SK-N-SH treated with all-trans-retinoic acid at 6 μM for 48 hours (cell line): ENCODE measurements around the gene APOC4.

Experiments
- ATAC-seq: fragments of 200-7000 bp; cut with Tn5 transposase; 3 replicates; pipeline ENCODE4 v1.9.1; 2020; ENCODE audit warnings: mild to moderate bottlenecking, moderate library complexity
- ARNTL ChIP-seq: fragments of 450-650 bp; formaldehyde crosslinking; IDR thresholded peaks from 2 replicates; pipeline ENCODE4 v1.5.0; 2020; ENCODE audit warnings: low read depth, mild to moderate bottlenecking, moderate library complexity, borderline replicate concordance
- BACH2 ChIP-seq: fragments of 250-450 bp; sonication (Bioruptor Pico); IDR thresholded peaks from 2 replicates; pipeline ENCODE4 v1.9.0; 2021; ENCODE audit warnings: mild to moderate bottlenecking, borderline replicate concordance
- CREB5 ChIP-seq: fragments of 250-450 bp; sonication (Bioruptor Pico); IDR thresholded peaks from 2 replicates; pipeline ENCODE4 v1.5.1; 2020; ENCODE audit warnings: low read depth, mild to moderate bottlenecking, moderate library complexity
- CSDC2 ChIP-seq: fragments of 250-450 bp; sonication (Bioruptor Pico); IDR thresholded peaks from 2 replicates; pipeline ENCODE4 v1.5.0; 2020; ENCODE audit warnings: mild to moderate bottlenecking, moderate library complexity
- CSRNP3 ChIP-seq: fragments of 250-450 bp; sonication (Bioruptor Pico); IDR thresholded peaks from 2 replicates; pipeline ENCODE4 v1.5.1; 2021; ENCODE audit warnings: mild to moderate bottlenecking, moderate library complexity
- ESRRG ChIP-seq: fragments of 250-450 bp; sonication (Bioruptor Pico); IDR thresholded peaks from 2 replicates; pipeline ENCODE4 v1.6.1; 2021; ENCODE audit warnings: mild to moderate bottlenecking
- GLIS3 ChIP-seq: fragments of 250-450 bp; sonication (Bioruptor Pico); IDR thresholded peaks from 2 replicates; pipeline ENCODE4 v1.5.0; 2020; ENCODE audit warnings: mild to moderate bottlenecking, moderate library complexity
- ISL1 ChIP-seq: fragments of 250-450 bp; sonication (Bioruptor Pico); IDR thresholded peaks from 2 replicates; pipeline ENCODE4 v2.1.2; 2022; ENCODE audit warnings: mild to moderate bottlenecking, moderate library complexity
- OSR1 ChIP-seq: fragments of 250-450 bp; sonication (Bioruptor Pico); IDR thresholded peaks from 2 replicates; pipeline ENCODE4 v1.8.0; 2022; ENCODE audit warnings: moderate library complexity, mild to moderate bottlenecking, inconsistent platforms
- PATZ1 ChIP-seq: fragments of 250-450 bp; sonication (Bioruptor Pico); IDR thresholded peaks from 2 replicates; pipeline ENCODE4 v1.8.0; 2020; ENCODE audit warnings: mild to moderate bottlenecking, moderate library complexity, borderline replicate concordance
- POU6F1 ChIP-seq: fragments of 250-450 bp; sonication (Bioruptor Pico); IDR thresholded peaks from 2 replicates; pipeline ENCODE4 v1.8.0; 2021; ENCODE audit warnings: low read depth, mild to moderate bottlenecking, moderate library complexity, borderline replicate concordance
- PPARA ChIP-seq: fragments of 250-450 bp; sonication (Bioruptor Pico); IDR thresholded peaks from 2 replicates; pipeline ENCODE4 v1.5.0; 2020; ENCODE audit warnings: mild to moderate bottlenecking, borderline replicate concordance
- RARB ChIP-seq: fragments of 250-450 bp; sonication (Bioruptor Pico); IDR thresholded peaks from 2 replicates; pipeline ENCODE4 v1.8.0; 2021; ENCODE audit warnings: mild to moderate bottlenecking, moderate library complexity
- SNAI2 ChIP-seq: fragments of 250-450 bp; sonication (Bioruptor Pico); IDR thresholded peaks from 2 replicates; pipeline ENCODE4 v1.5.0; 2020; ENCODE audit warnings: mild to moderate bottlenecking, moderate library complexity
- TCF4 ChIP-seq: fragments of 250-450 bp; sonication (Bioruptor Pico); IDR thresholded peaks from 2 replicates; pipeline ENCODE4 v1.8.0; 2021; ENCODE audit warnings: mild to moderate bottlenecking, moderate library complexity, borderline replicate concordance
- TOX ChIP-seq: fragments of 250-450 bp; sonication (Bioruptor Pico); IDR thresholded peaks from 2 replicates; pipeline ENCODE4 v1.8.0; 2021; ENCODE audit warnings: mild to moderate bottlenecking, moderate library complexity, borderline replicate concordance
- TSHZ2 ChIP-seq: fragments of 250-450 bp; sonication (Bioruptor Pico); IDR thresholded peaks from 2 replicates; pipeline ENCODE4 v1.5.0; 2020; ENCODE audit warnings: mild to moderate bottlenecking, moderate library complexity
- ZC3H10 ChIP-seq: fragments of 250-450 bp; sonication (Bioruptor Pico); IDR thresholded peaks from 2 replicates; pipeline ENCODE4 v1.5.1; 2021; ENCODE audit warnings: mild to moderate bottlenecking, moderate library complexity
- ZFP3 ChIP-seq: fragments of 250-450 bp; sonication (Bioruptor Pico); IDR thresholded peaks from 2 replicates; pipeline ENCODE4 v1.5.0; 2020; ENCODE audit warnings: mild to moderate bottlenecking, moderate library complexity
- ZFP30 ChIP-seq: fragments of 450-650 bp; formaldehyde crosslinking; IDR thresholded peaks from 2 replicates; pipeline ENCODE4 v1.5.0; 2022; ENCODE audit warnings: mild to moderate bottlenecking, moderate library complexity
- ZNF565 ChIP-seq: fragments of 450-650 bp; formaldehyde crosslinking; conservative IDR thresholded peaks from 2 replicates; pipeline ENCODE4 v1.5.0; 2020; ENCODE audit warnings: low read depth, mild to moderate bottlenecking, moderate library complexity
- ZNF70 ChIP-seq: fragments of 450-650 bp; formaldehyde crosslinking; IDR thresholded peaks from 2 replicates; pipeline ENCODE4 v1.5.0; 2020; ENCODE audit warnings: mild to moderate bottlenecking, moderate library complexity
- ZNF8 ChIP-seq: fragments of 450-650 bp; formaldehyde crosslinking; IDR thresholded peaks from 2 replicates; pipeline ENCODE4 v1.5.0; 2020; ENCODE audit warnings: mild to moderate bottlenecking, moderate library complexity

APOC4 gene

GRCh38 chr19:44948237-44948636 is 6.2 kb downstream of the APOC4 start:
- ATAC-seq, result no peak
- no peak for TF ChIP-seq ZC3H10 (CRISPR knock-in tag)
- TF ChIP-seq TCF4 (CRISPR knock-in tag), result no peak
- no peak for TF ChIP-seq ESRRG (CRISPR knock-in tag)
- no peak for TF ChIP-seq ZNF8 (CRISPR knock-in tag)
- TF ChIP-seq TSHZ2 (CRISPR knock-in tag), result no peak
- no peak for TF ChIP-seq POU6F1 (CRISPR knock-in tag)
- no peak for TF ChIP-seq ZFP3 (CRISPR knock-in tag)
- TF ChIP-seq TOX, result no peak
- no peak for TF ChIP-seq RARB
- no peak for TF ChIP-seq ARNTL (CRISPR knock-in tag)
- TF ChIP-seq ZFP30 (CRISPR knock-in tag), result no peak
- TF ChIP-seq PATZ1 (CRISPR knock-in tag), result no peak
- no peak for TF ChIP-seq SNAI2 (CRISPR knock-in tag)
- no peak for TF ChIP-seq OSR1 (CRISPR knock-in tag)
- no peak for TF ChIP-seq CSRNP3 (CRISPR knock-in tag)
- TF ChIP-seq GLIS3, result no peak
- TF ChIP-seq CSDC2 (CRISPR knock-in tag), result no peak
- no peak for TF ChIP-seq ISL1 (CRISPR knock-in tag)
- no peak for TF ChIP-seq BACH2
- no peak for TF ChIP-seq ZNF565 (CRISPR knock-in tag)

- no peak for ATAC-seq
- TF ChIP-seq GLIS3, result no peak
- no peak for TF ChIP-seq ESRRG (CRISPR knock-in tag)
- no peak for TF ChIP-seq ZC3H10 (CRISPR knock-in tag)
- TF ChIP-seq TCF4 (CRISPR knock-in tag), result no peak
- no peak for TF ChIP-seq ZNF565 (CRISPR knock-in tag)
- no peak for TF ChIP-seq TOX
- TF ChIP-seq TSHZ2 (CRISPR knock-in tag), result no peak
- no peak for TF ChIP-seq CSRNP3 (CRISPR knock-in tag)
- no peak for TF ChIP-seq ARNTL (CRISPR knock-in tag)
- TF ChIP-seq PPARA (CRISPR knock-in tag), result no peak
- no peak for TF ChIP-seq CREB5 (CRISPR knock-in tag)
- no peak for TF ChIP-seq ZNF70 (CRISPR knock-in tag)
- TF ChIP-seq ZNF8 (CRISPR knock-in tag), result no peak
- no peak for TF ChIP-seq CSDC2 (CRISPR knock-in tag)
- TF ChIP-seq PATZ1 (CRISPR knock-in tag), result no peak
- no peak for TF ChIP-seq ZFP3 (CRISPR knock-in tag)
Observed at GRCh38 chr19:44948763-44949374, 6.8 kb downstream of the APOC4 start.
